Prostate gland (tissue), 2 donors: ENCODE measurements around the gene SLC49A4.

Experiments
- POLR2A ChIP-seq: fragments of 450-650 bp; IDR thresholded peaks from one replicate; pipeline ENCODE4 v1.6.1; 2016; ENCODE audit warnings: antibody characterized with exemption, mild to moderate bottlenecking
- POLR2AphosphoS5 ChIP-seq: sonication (generic); formaldehyde crosslinking; IDR thresholded peaks from one replicate; pipeline ENCODE4 v1.6.1; 2017; ENCODE audit warnings: antibody characterized with exemption
- TF ChIP-seq, protein P1 (sequence below), 4 experiments: fragments of 200-600 bp in 2 of 4; fragments of 450-650 bp in 2 of 4; sonication (generic) in 2 of 4; IDR thresholded peaks; 1 replicate in 3 of 4; 2 replicates in 1 of 4; pipeline ENCODE4 v1.5.1; 2016 to 2019; ENCODE audit warnings: antibody characterized with exemption in 4 of 4, mild to moderate bottlenecking in 2 of 4, moderate library complexity in 2 of 4

DNA sequence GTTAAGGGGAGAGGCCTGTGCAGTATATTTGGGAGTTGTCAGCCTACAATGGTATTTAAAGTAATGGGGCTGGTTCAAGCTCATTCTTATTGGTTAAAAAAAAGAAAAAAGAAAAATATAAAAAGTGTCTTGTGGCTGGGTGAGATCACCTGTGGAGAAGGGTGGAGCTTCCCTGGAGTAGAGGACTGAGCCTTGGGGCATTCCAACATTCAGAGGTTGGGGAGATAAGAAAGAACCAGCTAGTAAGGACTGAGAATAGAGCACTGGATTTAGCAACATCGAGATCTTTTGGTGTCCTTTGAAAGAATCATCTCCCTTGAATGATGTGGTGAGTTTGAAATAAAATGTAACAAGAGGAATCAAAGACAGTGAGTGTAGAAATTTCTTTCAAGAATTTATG, 5.2 kb downstream of the SLC49A4 start:
- TF ChIP-seq POLR2A: no peak
- TF ChIP-seq, protein P1, sequence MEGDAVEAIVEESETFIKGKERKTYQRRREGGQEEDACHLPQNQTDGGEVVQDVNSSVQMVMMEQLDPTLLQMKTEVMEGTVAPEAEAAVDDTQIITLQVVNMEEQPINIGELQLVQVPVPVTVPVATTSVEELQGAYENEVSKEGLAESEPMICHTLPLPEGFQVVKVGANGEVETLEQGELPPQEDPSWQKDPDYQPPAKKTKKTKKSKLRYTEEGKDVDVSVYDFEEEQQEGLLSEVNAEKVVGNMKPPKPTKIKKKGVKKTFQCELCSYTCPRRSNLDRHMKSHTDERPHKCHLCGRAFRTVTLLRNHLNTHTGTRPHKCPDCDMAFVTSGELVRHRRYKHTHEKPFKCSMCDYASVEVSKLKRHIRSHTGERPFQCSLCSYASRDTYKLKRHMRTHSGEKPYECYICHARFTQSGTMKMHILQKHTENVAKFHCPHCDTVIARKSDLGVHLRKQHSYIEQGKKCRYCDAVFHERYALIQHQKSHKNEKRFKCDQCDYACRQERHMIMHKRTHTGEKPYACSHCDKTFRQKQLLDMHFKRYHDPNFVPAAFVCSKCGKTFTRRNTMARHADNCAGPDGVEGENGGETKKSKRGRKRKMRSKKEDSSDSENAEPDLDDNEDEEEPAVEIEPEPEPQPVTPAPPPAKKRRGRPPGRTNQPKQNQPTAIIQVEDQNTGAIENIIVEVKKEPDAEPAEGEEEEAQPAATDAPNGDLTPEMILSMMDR (IDR thresholded peaks at IDR 0.05): no peak
- TF ChIP-seq POLR2AphosphoS5: no peak
